SK-N-SH (cell line): ENCODE results near the gene SPATA12. TPM values are rescaled to one million over a fixed set of nuclear protein-coding genes. Genes with fewer than 3 reads are reported as not detected.

Experiments
- CTCF ChIA-PET: fragments of 300-600, 350-600 bp; formaldehyde crosslinking; extraction: SDS; loops from one replicate; lab custom pipeline; 2021; lab: Yijun Ruan, JAX
- POLR2A ChIA-PET: fragments of 350-600 bp; sonication (Branson Sonifier 250); formaldehyde crosslinking; extraction: SDS; loops from one replicate; lab custom pipeline; 2020; ENCODE audit warnings: antibody characterized with exemption, inconsistent platforms; lab: Yijun Ruan, JAX
- DNase-seq: peaks from one replicate; pipeline ENCODE4 v3.0.0; 2012
- H2AFZ ChIP-seq: fragments of 200-600 bp; sonication (generic); 2 replicates; pipeline ENCODE4 v1.8.1; 2016; ENCODE audit warnings: antibody characterized with exemption, mild to moderate bottlenecking, low read depth
- H3F3A ChIP-seq: fragments of 200-600 bp; sonication (generic); replicated peaks from 2 replicates; pipeline ENCODE3; 2016; ENCODE audit warnings: antibody characterized with exemption, mild to moderate bottlenecking; ENCODE audit not compliant: insufficient read depth
- H3K27ac ChIP-seq, 2 experiments: fragments of 200-500 bp in 1 of 2; fragments of 200-600 bp in 1 of 2; sonication (Bioruptor generic) in 1 of 2; sonication (generic), shearing (Covaris generic) in 1 of 2; 2 replicates each; pipeline versions ENCODE4 v1.5.1 to v1.6.1; 2014 to 2016; ENCODE audit warnings: low read depth in 2 of 2, inconsistent platforms in 1 of 2, low read length in 1 of 2, mild to moderate bottlenecking in 1 of 2, mixed read lengths in 1 of 2
- H3K27me3 ChIP-seq: fragments of 200-600 bp; sonication (generic), shearing (Covaris generic); 2 replicates; pipeline ENCODE4 v1.6.1; 2016; ENCODE audit warnings: mixed run types; ENCODE audit not compliant: insufficient read depth
- H3K36me3 ChIP-seq, 2 experiments: fragments of 200-500 bp in 1 of 2; fragments of 200-600 bp in 1 of 2; sonication (Bioruptor generic) in 1 of 2; sonication (generic) in 1 of 2; replicated peaks in 1 of 2; 2 replicates each; pipeline versions ENCODE3 to v1.5.1; 2014 to 2016; ENCODE audit warnings: low read length in 1 of 2, mild to moderate bottlenecking in 1 of 2; ENCODE audit not compliant: insufficient read depth in 2 of 2, control insufficient read depth in 1 of 2
- H3K4me1 ChIP-seq, 2 experiments: fragments of 200-500 bp in 1 of 2; fragments of 200-600 bp in 1 of 2; sonication (Bioruptor generic) in 1 of 2; sonication (generic), shearing (Covaris generic) in 1 of 2; 2 replicates each; pipeline versions ENCODE4 v1.5.1 to v1.6.1; 2014 to 2016; ENCODE audit warnings: low read depth in 1 of 2, low read length in 1 of 2, mixed run types in 1 of 2; ENCODE audit not compliant: insufficient read depth in 2 of 2, control insufficient read depth in 1 of 2
- H3K4me2 ChIP-seq: fragments of 200-600 bp; sonication (generic), shearing (Covaris generic); 2 replicates; pipeline ENCODE4 v1.6.1; 2017; ENCODE audit warnings: mixed run types
- H3K4me3 ChIP-seq, 2 experiments: fragments of 200-500 bp in 1 of 2; fragments of 200-600 bp in 1 of 2; sonication (Bioruptor generic) in 1 of 2; sonication (generic), shearing (Covaris generic) in 1 of 2; 2 replicates each; pipeline versions ENCODE4 v1.5.1 to v1.8.1; 2014 to 2016; ENCODE audit warnings: low read depth in 2 of 2, inconsistent platforms in 1 of 2, low read length in 1 of 2, mild to moderate bottlenecking in 1 of 2, mixed read lengths in 1 of 2, moderate library complexity in 1 of 2
- H3K79me2 ChIP-seq: fragments of 200-600 bp; sonication (generic); 2 replicates; pipeline ENCODE4 v1.8.1; 2017; ENCODE audit warnings: mild to moderate bottlenecking; ENCODE audit not compliant: insufficient read depth
- H3K9ac ChIP-seq: fragments of 200-600 bp; sonication (generic); 2 replicates; pipeline ENCODE4 v1.6.1; 2017; ENCODE audit warnings: mixed run types
- H3K9me2 ChIP-seq: fragments of 200-600 bp; sonication (generic); 2 replicates; pipeline ENCODE4 v1.6.1; 2017; ENCODE audit warnings: mixed run types
- H3K9me3 ChIP-seq: fragments of 200-600 bp; sonication (generic); 2 replicates; pipeline ENCODE4 v1.6.1; 2017; ENCODE audit warnings: mixed run types, mild to moderate bottlenecking, moderate library complexity
- H4K20me1 ChIP-seq: fragments of 200-600 bp; sonication (generic); 2 replicates; pipeline ENCODE4 v1.6.1; 2017; ENCODE audit warnings: mild to moderate bottlenecking, mixed run types; ENCODE audit not compliant: insufficient read depth
- ELF1 ChIP-seq: IDR thresholded peaks from 2 replicates; pipeline ENCODE4 v1.4.0; 2012
- EP300 ChIP-seq, 2 experiments: IDR thresholded peaks; 2 replicates each; pipeline versions ENCODE4 v1.4.0 to v1.6.1; 2012; ENCODE audit warnings: borderline replicate concordance in 1 of 2, low read depth in 1 of 2, low read length in 1 of 2
- FOSL2 ChIP-seq: IDR thresholded peaks from 2 replicates; pipeline ENCODE4 v1.4.0; 2012; ENCODE audit warnings: low read depth, mild to moderate bottlenecking, moderate library complexity, borderline replicate concordance
- FOXJ3 ChIP-seq: sonication (generic); formaldehyde crosslinking; IDR thresholded peaks from 2 replicates; pipeline ENCODE4 v1.5.1; 2020; ENCODE audit warnings: mild to moderate bottlenecking, missing genetic modification reagents
- GATA2 ChIP-seq: sonication (generic); formaldehyde crosslinking; IDR thresholded peaks from 2 replicates; pipeline ENCODE4 v1.5.0; 2020; ENCODE audit warnings: mild to moderate bottlenecking, missing genetic modification reagents
- POLR2AphosphoS5 ChIP-seq: IDR thresholded peaks from 2 replicates; pipeline ENCODE4 v1.6.1; 2012; ENCODE audit warnings: low read depth, low read length
- RAD21 ChIP-seq: IDR thresholded peaks from 2 replicates; pipeline ENCODE4 v1.6.1; 2012; ENCODE audit warnings: mild to moderate bottlenecking, low read length
- RCOR1 ChIP-seq: fragments of 150-350 bp; IDR thresholded peaks from 2 replicates; pipeline ENCODE4 v1.6.1; 2017; ENCODE audit warnings: antibody characterized with exemption, low read length
- RFX5 ChIP-seq: IDR thresholded peaks from 2 replicates; pipeline ENCODE4 v1.6.1; 2012; ENCODE audit warnings: mild to moderate bottlenecking, improper control_type of control experiment, low read length
- SIN3A ChIP-seq: IDR thresholded peaks from 2 replicates; pipeline ENCODE4 v1.6.1; 2012; ENCODE audit warnings: low read depth, mild to moderate bottlenecking, low read length, moderate library complexity, borderline replicate concordance
- SMC3 ChIP-seq: IDR thresholded peaks from 2 replicates; pipeline ENCODE4 v1.6.1; 2012; ENCODE audit warnings: low read depth, low read length, improper control_type of control experiment
- WGBS: methylation state at CpG from one replicate; pipeline ENCODE4 v1.1.6; 2017; ENCODE audit warnings: low lambda C conversion rate; 5-methylcytosine and 5-hydroxymethylcytosine counted together
- polyA plus RNA-seq, 3 experiments: library from polyadenylated mRNA; depleted of rRNA; stranded (reverse); fragments of >200 nt; gene quantifications; 2 replicates each; pipeline ENCODE4 v1.2.3, GENCODE V29; 2012
- TF ChIP-seq, protein P1 (sequence below): fragments of 200-600 bp; sonication (generic); IDR thresholded peaks from 2 replicates; pipeline ENCODE4 v1.6.1; 2017; ENCODE audit warnings: antibody characterized with exemption, mild to moderate bottlenecking, moderate library complexity
- TF ChIP-seq, protein P2 (sequence below): IDR thresholded peaks from 2 replicates; pipeline ENCODE4 v1.4.0; 2012; ENCODE audit warnings: low read depth, borderline replicate concordance
- TF ChIP-seq, protein P3 (sequence below): IDR thresholded peaks from 2 replicates; pipeline ENCODE4 v1.4.0; 2012; ENCODE audit warnings: low read depth

The SPATA12 gene
- polyA plus RNA-seq, 1 of the 3 experiments (the other 2 are of a cell fraction) = 0.33 TPM

DNA sequence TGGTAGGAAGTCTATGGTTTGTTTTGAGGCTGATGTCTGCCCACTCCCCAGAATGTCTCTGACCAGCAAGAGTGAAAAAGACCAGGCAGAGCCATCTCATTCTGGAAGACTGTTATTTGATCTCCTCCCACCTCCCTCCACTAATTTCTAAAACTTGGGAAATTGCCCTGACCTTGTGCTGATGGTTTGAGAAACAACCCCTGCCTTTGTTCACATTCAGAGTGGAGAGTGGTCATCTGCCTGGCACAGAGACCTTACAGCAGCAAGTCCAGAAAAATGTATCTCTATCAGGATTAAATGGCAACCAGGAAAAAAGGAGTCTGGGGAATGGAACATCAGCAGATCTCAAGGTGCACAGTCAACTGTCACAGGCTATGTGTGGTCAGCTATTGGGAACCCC is 25.7 kb downstream of the SPATA12 start:
- Histone ChIP-seq H2AFZ (no peak overlapping the region), H3K9me2 (no peaks in the 10 kb centered on the region), H3K4me2 (no peak overlapping the region), H3K4me3 (no peak overlapping the region), H3K9ac (no peak overlapping the region), H3K27me3 (no peaks in the 10 kb centered on the region), H4K20me1 (no peaks in the 10 kb centered on the region), H3K9me3 (no peaks in the 10 kb centered on the region), H3F3A (no peaks in the 10 kb centered on the region), H3K79me2 (no peaks in the 10 kb centered on the region), H3K27ac (no peak overlapping the region), H3K4me1 (no peaks in the 10 kb centered on the region), H3K36me3 (no peaks in the 10 kb centered on the region)
- CTCF ChIA-PET = interaction anchor here (0.9 to 4.4 kb wide), 4 partner anchors 13 to 135 kb away, joined by 3 to 24 read pairs (median 3); no protein-coding TSS in a partner anchor
- no peak for DNase-seq
- no peak for TF ChIP-seq GATA2 (CRISPR knock-in tag)
- TF ChIP-seq RCOR1 = no peak
- TF ChIP-seq RAD21 = no peak
- TF ChIP-seq, protein P1, sequence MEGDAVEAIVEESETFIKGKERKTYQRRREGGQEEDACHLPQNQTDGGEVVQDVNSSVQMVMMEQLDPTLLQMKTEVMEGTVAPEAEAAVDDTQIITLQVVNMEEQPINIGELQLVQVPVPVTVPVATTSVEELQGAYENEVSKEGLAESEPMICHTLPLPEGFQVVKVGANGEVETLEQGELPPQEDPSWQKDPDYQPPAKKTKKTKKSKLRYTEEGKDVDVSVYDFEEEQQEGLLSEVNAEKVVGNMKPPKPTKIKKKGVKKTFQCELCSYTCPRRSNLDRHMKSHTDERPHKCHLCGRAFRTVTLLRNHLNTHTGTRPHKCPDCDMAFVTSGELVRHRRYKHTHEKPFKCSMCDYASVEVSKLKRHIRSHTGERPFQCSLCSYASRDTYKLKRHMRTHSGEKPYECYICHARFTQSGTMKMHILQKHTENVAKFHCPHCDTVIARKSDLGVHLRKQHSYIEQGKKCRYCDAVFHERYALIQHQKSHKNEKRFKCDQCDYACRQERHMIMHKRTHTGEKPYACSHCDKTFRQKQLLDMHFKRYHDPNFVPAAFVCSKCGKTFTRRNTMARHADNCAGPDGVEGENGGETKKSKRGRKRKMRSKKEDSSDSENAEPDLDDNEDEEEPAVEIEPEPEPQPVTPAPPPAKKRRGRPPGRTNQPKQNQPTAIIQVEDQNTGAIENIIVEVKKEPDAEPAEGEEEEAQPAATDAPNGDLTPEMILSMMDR = no peak
- TF ChIP-seq, protein P2, sequence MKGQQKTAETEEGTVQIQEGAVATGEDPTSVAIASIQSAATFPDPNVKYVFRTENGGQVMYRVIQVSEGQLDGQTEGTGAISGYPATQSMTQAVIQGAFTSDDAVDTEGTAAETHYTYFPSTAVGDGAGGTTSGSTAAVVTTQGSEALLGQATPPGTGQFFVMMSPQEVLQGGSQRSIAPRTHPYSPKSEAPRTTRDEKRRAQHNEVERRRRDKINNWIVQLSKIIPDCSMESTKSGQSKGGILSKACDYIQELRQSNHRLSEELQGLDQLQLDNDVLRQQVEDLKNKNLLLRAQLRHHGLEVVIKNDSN = no peak
- TF ChIP-seq ELF1 = no peak
- TF ChIP-seq SMC3 = no peak
- TF ChIP-seq FOXJ3 (CRISPR knock-in tag) = no peak
- TF ChIP-seq, protein P3, sequence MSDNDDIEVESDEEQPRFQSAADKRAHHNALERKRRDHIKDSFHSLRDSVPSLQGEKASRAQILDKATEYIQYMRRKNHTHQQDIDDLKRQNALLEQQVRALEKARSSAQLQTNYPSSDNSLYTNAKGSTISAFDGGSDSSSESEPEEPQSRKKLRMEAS = no peak
- no peak for TF ChIP-seq RFX5
- no peak for TF ChIP-seq POLR2AphosphoS5
- POLR2A ChIA-PET = no interaction called here

DNA sequence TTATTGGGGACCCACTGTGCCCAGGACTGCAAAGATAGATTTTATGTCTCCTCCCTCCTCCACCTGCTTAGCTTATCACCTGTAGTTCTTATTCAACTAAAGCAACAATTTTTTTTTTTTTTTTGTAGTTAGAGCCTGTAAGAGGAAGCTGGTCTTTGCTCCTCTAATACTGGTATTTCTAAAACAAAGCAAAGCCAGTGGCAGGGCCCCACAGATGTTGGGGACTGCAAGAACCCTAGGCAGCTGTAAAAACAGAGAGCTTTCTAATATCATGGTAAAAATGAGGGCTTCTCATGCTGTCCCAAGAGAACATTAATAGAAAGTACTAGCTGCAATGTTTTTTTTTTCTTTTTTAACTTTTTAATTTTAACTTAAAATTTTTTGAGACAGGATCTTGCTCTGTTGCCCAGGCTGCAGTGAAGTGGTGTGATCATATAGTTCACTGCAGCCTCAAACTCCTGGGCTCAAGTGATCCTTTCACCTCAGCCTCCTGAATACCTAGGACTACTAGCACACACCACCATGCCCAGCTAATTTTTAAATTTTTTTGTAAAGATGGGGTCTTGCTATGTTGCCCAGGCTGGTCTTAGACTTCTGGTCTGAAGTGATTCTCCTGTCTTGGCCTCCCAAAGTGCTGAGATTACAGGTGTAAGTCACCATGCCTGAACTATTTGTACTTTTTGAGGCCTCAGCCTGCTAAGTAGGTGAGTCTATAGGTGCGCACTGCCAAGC is 27.1 kb downstream of the SPATA12 start:
- Histone ChIP-seq H3K27me3 (no peaks in the 10 kb centered on the region), H3F3A (no peaks in the 10 kb centered on the region), H3K9me3 (no peaks in the 10 kb centered on the region), H3K27ac (no peak overlapping the region), H3K9ac (no peak overlapping the region), H3K4me2 (no peak overlapping the region), H3K9me2 (no peaks in the 10 kb centered on the region), H3K36me3 (no peaks in the 10 kb centered on the region), H4K20me1 (no peaks in the 10 kb centered on the region), H2AFZ (no peak overlapping the region), H3K79me2 (no peaks in the 10 kb centered on the region), H3K4me1 (no peaks in the 10 kb centered on the region), H3K4me3 (no peak overlapping the region)
- TF ChIP-seq FOSL2 = no peak
- no peak for TF ChIP-seq ELF1
- no peak for TF ChIP-seq EP300 (IDR thresholded peaks at IDR 0.05; ENCODE audit: borderline replicate concordance in 1 of 2, low read depth in 1 of 2, low read length in 1 of 2)
- no peak for TF ChIP-seq SIN3A
- TF ChIP-seq, protein P2 = no peak
- TF ChIP-seq, protein P1 = no peak
- no peak for TF ChIP-seq RCOR1
- no peak for TF ChIP-seq RFX5
- WGBS = 100% methylated on average over 1 of the region's 1 CpG
- POLR2A ChIA-PET = interaction anchor here (0.7 kb wide), 1 partner anchor 11 kb away, joined by 3 read pairs; no protein-coding TSS in a partner anchor
- DNase-seq = no peak
- CTCF ChIA-PET = interaction anchor here (0.8 to 4.4 kb wide), 7 partner anchors 12 to 100 kb away, joined by 3 to 24 read pairs (median 4); no protein-coding TSS in a partner anchor
